ENCODE measurements around the gene TRMU. TPM values are rescaled to one million over a fixed set of nuclear protein-coding genes. Genes with fewer than 3 reads are reported as not detected.

Gene TRMU
- total RNA-seq, 1 donor from 2014 or later = 27.3 TPM

- DNase-seq (ENCODE audit: low spot score) = peak; percentile 84
- H3K27me3 Mint-ChIP-seq (ENCODE audit: low read depth) = no peaks in the 10 kb centered on the region
- peaks cover 5% of the 10 kb centered on the region for H3K36me3 Mint-ChIP-seq (ENCODE audit: low read depth)
- H3K4me3 Mint-ChIP-seq (ENCODE audit: unreplicated experiment) = peak overlapping the region; percentile 71
- TF ChIP-seq CTCF (IDR thresholded peaks at IDR 0.05) = no peak
- H3K4me1 Mint-ChIP-seq (ENCODE audit: low read depth) = peaks cover 27% of the 10 kb centered on the region
- H3K27ac Mint-ChIP-seq (ENCODE audit: unreplicated experiment) = peak overlapping the region; percentile 76
- H3K9me3 Mint-ChIP-seq (ENCODE audit: low read depth) = no peaks in the 10 kb centered on the region
Measured at GRCh38 chr22:46297151-46297812, 38.2 kb upstream of the TRMU start.

GRCh38 chr22:46299101-46299500 is 36.4 kb upstream of the TRMU start:
- Mint-ChIP-seq H3K27ac (ENCODE audit: unreplicated experiment) (no peak overlapping the region), H3K4me1 (ENCODE audit: low read depth) (peaks cover 35% of the 10 kb centered on the region), H3K27me3 (ENCODE audit: low read depth) (no peaks in the 10 kb centered on the region), H3K4me3 (ENCODE audit: unreplicated experiment) (no peak overlapping the region), H3K9me3 (ENCODE audit: low read depth) (no peaks in the 10 kb centered on the region), H3K36me3 (ENCODE audit: low read depth) (peaks cover 1% of the 10 kb centered on the region)
- no peak for DNase-seq (ENCODE audit: low spot score)
- no peak for TF ChIP-seq CTCF (IDR thresholded peaks at IDR 0.05)

GRCh38 chr22:46300491-46300890 is 35.0 kb upstream of the TRMU start:
- no peak overlapping the region for H3K4me3 Mint-ChIP-seq (ENCODE audit: unreplicated experiment)
- no peak overlapping the region for H3K27ac Mint-ChIP-seq (ENCODE audit: unreplicated experiment)

GRCh38 chr22:46303347-46303965 is 32.1 kb upstream of the TRMU start:
- no peak for DNase-seq (ENCODE audit: low spot score)
- no peaks in the 10 kb centered on the region for H3K9me3 Mint-ChIP-seq (ENCODE audit: low read depth)
- H3K36me3 Mint-ChIP-seq (ENCODE audit: low read depth) = peaks cover 1% of the 10 kb centered on the region
- no peak overlapping the region for H3K4me3 Mint-ChIP-seq (ENCODE audit: unreplicated experiment)
- H3K27ac Mint-ChIP-seq (ENCODE audit: unreplicated experiment) = no peak overlapping the region
- no peak for TF ChIP-seq CTCF (IDR thresholded peaks at IDR 0.05)
- peaks cover 12% of the 10 kb centered on the region for H3K4me1 Mint-ChIP-seq (ENCODE audit: low read depth)
- no peaks in the 10 kb centered on the region for H3K27me3 Mint-ChIP-seq (ENCODE audit: low read depth)

More at GRCh38 chr22:46300491-46300890, 35.0 kb upstream of the TRMU start:
- peaks cover 1% of the 10 kb centered on the region for H3K36me3 Mint-ChIP-seq (ENCODE audit: low read depth)
- H3K27me3 Mint-ChIP-seq (ENCODE audit: low read depth) = no peaks in the 10 kb centered on the region
- H3K9me3 Mint-ChIP-seq (ENCODE audit: low read depth) = no peaks in the 10 kb centered on the region
- no peak for TF ChIP-seq CTCF (IDR thresholded peaks at IDR 0.05)
- DNase-seq (ENCODE audit: low spot score) = no peak
- H3K4me1 Mint-ChIP-seq (ENCODE audit: low read depth) = peaks cover 29% of the 10 kb centered on the region

- Mint-ChIP-seq H3K27ac (ENCODE audit: unreplicated experiment) (no peak overlapping the region), H3K4me1 (ENCODE audit: low read depth) (peaks cover 4% of the 10 kb centered on the region), H3K36me3 (ENCODE audit: low read depth) (no peaks in the 10 kb centered on the region), H3K9me3 (ENCODE audit: low read depth) (no peaks in the 10 kb centered on the region), H3K4me3 (ENCODE audit: unreplicated experiment) (no peak overlapping the region), H3K27me3 (ENCODE audit: low read depth) (no peaks in the 10 kb centered on the region)
- DNase-seq (ENCODE audit: low spot score) = no peak
- no peak for TF ChIP-seq CTCF (IDR thresholded peaks at IDR 0.05)
Measured at GRCh38 chr22:46308283-46308988, 27.1 kb upstream of the TRMU start.
